Endothelial cell of umbilical vein (primary cell): ENCODE data around the gene SPAG17. TPM values are rescaled to one million over a fixed set of nuclear protein-coding genes. Genes with fewer than 3 reads are reported as not detected.

Experiments
- BruUV-seq: library from RNA; stranded (reverse); fragments of 400-500 nt; replicated peaks from 2 replicates; lab custom pipeline; 2021; lab: Mats Ljungman, UMichigan
- CTCF ChIA-PET: fragments of 300-600, 350-600 bp; sonication (Branson Sonifier 250); formaldehyde crosslinking; loops from one replicate; lab custom pipeline; 2021; ENCODE audit warnings: antibody characterized with exemption, inconsistent platforms; lab: Charles Lee
- POLR2A ChIA-PET: fragments of 300-600, 350-600 bp; sonication (Branson Sonifier 250); formaldehyde crosslinking; loops from one replicate; lab custom pipeline; 2021; ENCODE audit warnings: antibody characterized with exemption, inconsistent platforms; lab: Charles Lee
- DNase-seq: peaks from one replicate; pipeline ENCODE4 v3.0.0-alpha.2; 2011; ENCODE audit warnings: low read depth, low spot score
- FAIRE-seq: peaks from 2 replicates; lab custom pipeline; 2011; peaks lifted over from hg19 to GRCh38; lab: Jason Lieb, UNC
- H2AFZ ChIP-seq: 2 replicates; pipeline ENCODE4 v1.6.0; 2012; ENCODE audit warnings: low read depth, low read length, control low read depth, inconsistent platforms
- H3K27ac ChIP-seq: 2 replicates; pipeline ENCODE4 v1.5.1; 2011; ENCODE audit warnings: low read depth, mild to moderate bottlenecking, control low read depth, low read length, moderate library complexity; ENCODE audit not compliant: insufficient read depth
- H3K27me3 ChIP-seq, 2 experiments: 2 replicates each; pipeline versions ENCODE4 v1.6.0 to v1.6.1; 2011; ENCODE audit warnings: low read length in 2 of 2, mixed read lengths in 1 of 2; ENCODE audit not compliant: control insufficient read depth in 2 of 2, insufficient read depth in 2 of 2
- H3K36me3 ChIP-seq, 2 experiments: 2 replicates in 1 of 2; 3 replicates in 1 of 2; pipeline ENCODE4 v1.5.1; 2011; ENCODE audit warnings: low read length in 2 of 2, mild to moderate bottlenecking in 1 of 2, moderate library complexity in 1 of 2; ENCODE audit not compliant: control insufficient read depth in 2 of 2, insufficient read depth in 2 of 2; ENCODE audit errors: extremely low read depth in 1 of 2
- H3K4me1 ChIP-seq: 3 replicates; pipeline ENCODE4 v1.5.1; 2011; ENCODE audit warnings: mild to moderate bottlenecking, low read length; ENCODE audit not compliant: control insufficient read depth, insufficient read depth; ENCODE audit errors: extremely low read depth
- H3K4me2 ChIP-seq: 2 replicates; pipeline ENCODE4 v1.6.1; 2011; ENCODE audit warnings: low read length, control low read depth, mixed read lengths; ENCODE audit not compliant: insufficient read depth
- H3K4me3 ChIP-seq, 3 experiments: fragments of 200-600 bp in 1 of 3; sonication (generic), shearing (Covaris generic) in 1 of 3; replicated peaks in 1 of 3; 2 replicates each; pipeline ENCODE4 v1.5.1; 2011 to 2016; ENCODE audit warnings: control low read depth in 3 of 3, low read length in 3 of 3, mild to moderate bottlenecking in 2 of 3, inconsistent platforms in 1 of 3, low read depth in 1 of 3, moderate library complexity in 1 of 3; ENCODE audit not compliant: insufficient read depth in 1 of 3
- H3K79me2 ChIP-seq: 2 replicates; pipeline ENCODE4 v1.6.0; 2012; ENCODE audit warnings: low read length, inconsistent platforms; ENCODE audit not compliant: control insufficient read depth, insufficient read depth
- H3K9ac ChIP-seq: replicated peaks from 2 replicates; pipeline ENCODE3; 2011; ENCODE audit warnings: low read length, control low read depth; ENCODE audit not compliant: insufficient read depth; ENCODE audit errors: extremely low read depth
- H3K9me1 ChIP-seq: replicated peaks from 3 replicates; pipeline ENCODE4 v1.6.0; 2011; ENCODE audit warnings: mild to moderate bottlenecking, low read length; ENCODE audit not compliant: control insufficient read depth, insufficient read depth; ENCODE audit errors: extremely low read depth
- H3K9me3 ChIP-seq: replicated peaks from 2 replicates; pipeline ENCODE4 v1.5.1; 2012; ENCODE audit warnings: low read length, inconsistent platforms; ENCODE audit not compliant: control insufficient read depth, insufficient read depth
- H4K20me1 ChIP-seq: replicated peaks from 2 replicates; pipeline ENCODE3; 2011; ENCODE audit warnings: mild to moderate bottlenecking, low read length; ENCODE audit not compliant: control insufficient read depth, insufficient read depth; ENCODE audit errors: extremely low read depth
- EZH2 ChIP-seq: IDR thresholded peaks from 2 replicates; pipeline ENCODE4 v1.6.1; 2012; ENCODE audit warnings: borderline replicate concordance, low read depth, mild to moderate bottlenecking, moderate library complexity, low read length, inconsistent platforms; ENCODE audit not compliant: severe bottlenecking
- FOS ChIP-seq: IDR thresholded peaks from 2 replicates; pipeline ENCODE4 v1.6.1; 2011; ENCODE audit warnings: mild to moderate bottlenecking, low read length, moderate library complexity, borderline replicate concordance; ENCODE audit not compliant: insufficient read depth
- GATA2 ChIP-seq: IDR thresholded peaks from 2 replicates; pipeline ENCODE4 v1.7.0; 2011; ENCODE audit warnings: low read depth, mild to moderate bottlenecking, moderate library complexity, mixed read lengths, low read length; ENCODE audit not compliant: insufficient read length, insufficient read depth
- JUN ChIP-seq: IDR thresholded peaks from 2 replicates; pipeline ENCODE4 v1.6.1; 2011; ENCODE audit warnings: borderline replicate concordance, low read depth; ENCODE audit not compliant: insufficient read length, insufficient read depth
- MYC ChIP-seq: IDR thresholded peaks from one replicate; pipeline ENCODE4 v1.6.1; 2011; ENCODE audit warnings: mild to moderate bottlenecking, low read depth, low read length
- POLR2A ChIP-seq: IDR thresholded peaks from 2 replicates; pipeline ENCODE4 v1.6.1; 2012; ENCODE audit warnings: low read depth, mild to moderate bottlenecking, control low read depth, low read length
- POLR2AphosphoS5 ChIP-seq: IDR thresholded peaks from 2 replicates; pipeline ENCODE4 v1.6.1; 2012; ENCODE audit warnings: low read depth, mild to moderate bottlenecking, control low read depth, low read length, moderate library complexity; ENCODE audit not compliant: insufficient read depth
- dilution Hi-C: fragments of 300-500 bp; cut with MboI; formaldehyde crosslinking; loops from one replicate; pipeline ENCODE4 v1.15.0; 2019; ENCODE audit warnings: low sequenced_read_pairs; ENCODE audit not compliant: extremely low pct_ligation_motif_present
- intact Hi-C: fragments of 100-400 bp; cut with micrococcal nuclease; formaldehyde crosslinking; loops from one replicate; pipeline ENCODE4 v1.10.0; 2022
- polyA plus RNA-seq, 4 experiments: library from polyadenylated mRNA; depleted of rRNA in 3 of 4; stranded (reverse) in 3 of 4; unstranded in 1 of 4; fragments of >200 nt; gene quantifications; 2 replicates each; pipeline versions ENCODE4 v1.2.1 to v1.2.3, GENCODE V29; 2011 to 2012; ENCODE audit warnings: missing spikeins in 1 of 4
- total RNA-seq: library from RNA; stranded (reverse); gene quantifications from 2 replicates; pipeline ENCODE4 v1.2.3, GENCODE V29; 2021
- TF ChIP-seq, protein P1 (sequence below): IDR thresholded peaks from 2 replicates; pipeline ENCODE4 v1.6.1; 2011; ENCODE audit not compliant: insufficient read depth, insufficient read length
- TF ChIP-seq, protein P2 (sequence below), 2 donors: IDR thresholded peaks; 1 replicate in 1 of 2; 2 replicates in 1 of 2; pipeline ENCODE4 v1.5.1; 2011; ENCODE audit warnings: low read length in 2 of 2, mild to moderate bottlenecking in 2 of 2, moderate library complexity in 2 of 2, control low read depth in 1 of 2, inconsistent platforms in 1 of 2, low read depth in 1 of 2; ENCODE audit not compliant: insufficient read depth in 1 of 2; ENCODE audit errors: extremely low read depth in 1 of 2

Gene SPAG17
- total and polyA plus RNA-seq, 2 donors (not counting 3 experiments of a cell fraction or from before 2014, with no cell fraction given) = not detected

DNA sequence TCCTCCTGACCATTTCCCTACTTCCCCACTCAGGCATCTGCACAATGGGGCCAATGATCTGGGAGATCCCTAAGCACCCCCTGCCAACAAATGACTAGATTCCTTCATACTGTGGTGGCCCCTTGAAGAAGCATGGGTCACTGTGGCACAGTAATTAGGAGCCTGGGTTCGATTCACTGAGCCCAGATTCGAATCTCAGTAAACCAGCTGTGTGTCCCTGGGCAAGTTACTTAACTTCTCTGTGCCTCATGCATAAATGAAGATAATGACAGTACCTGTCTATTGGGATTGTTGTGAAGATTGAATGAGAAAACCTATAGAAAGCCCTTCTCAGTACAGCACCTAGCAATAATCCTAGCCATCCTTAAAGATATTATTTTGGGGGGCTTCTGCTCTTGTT lies 27.5 kb downstream of the SPAG17 start:
- H2AFZ ChIP-seq = no peak overlapping the region

More for the DNA sequence above, 27.5 kb downstream of the SPAG17 start:
- H3K9ac ChIP-seq = no peak overlapping the region
- H3K27me3 ChIP-seq = no peaks in the 10 kb centered on the region
- no peaks in the 10 kb centered on the region for H3K9me3 ChIP-seq
- TF ChIP-seq POLR2A = no peak
- TF ChIP-seq, protein P1, sequence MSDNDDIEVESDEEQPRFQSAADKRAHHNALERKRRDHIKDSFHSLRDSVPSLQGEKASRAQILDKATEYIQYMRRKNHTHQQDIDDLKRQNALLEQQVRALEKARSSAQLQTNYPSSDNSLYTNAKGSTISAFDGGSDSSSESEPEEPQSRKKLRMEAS = no peak
- no peak for TF ChIP-seq JUN
- no peak for TF ChIP-seq POLR2AphosphoS5
- no peak for TF ChIP-seq FOS
- TF ChIP-seq EZH2 = no peak
- no peak for TF ChIP-seq MYC
- TF ChIP-seq, protein P2, sequence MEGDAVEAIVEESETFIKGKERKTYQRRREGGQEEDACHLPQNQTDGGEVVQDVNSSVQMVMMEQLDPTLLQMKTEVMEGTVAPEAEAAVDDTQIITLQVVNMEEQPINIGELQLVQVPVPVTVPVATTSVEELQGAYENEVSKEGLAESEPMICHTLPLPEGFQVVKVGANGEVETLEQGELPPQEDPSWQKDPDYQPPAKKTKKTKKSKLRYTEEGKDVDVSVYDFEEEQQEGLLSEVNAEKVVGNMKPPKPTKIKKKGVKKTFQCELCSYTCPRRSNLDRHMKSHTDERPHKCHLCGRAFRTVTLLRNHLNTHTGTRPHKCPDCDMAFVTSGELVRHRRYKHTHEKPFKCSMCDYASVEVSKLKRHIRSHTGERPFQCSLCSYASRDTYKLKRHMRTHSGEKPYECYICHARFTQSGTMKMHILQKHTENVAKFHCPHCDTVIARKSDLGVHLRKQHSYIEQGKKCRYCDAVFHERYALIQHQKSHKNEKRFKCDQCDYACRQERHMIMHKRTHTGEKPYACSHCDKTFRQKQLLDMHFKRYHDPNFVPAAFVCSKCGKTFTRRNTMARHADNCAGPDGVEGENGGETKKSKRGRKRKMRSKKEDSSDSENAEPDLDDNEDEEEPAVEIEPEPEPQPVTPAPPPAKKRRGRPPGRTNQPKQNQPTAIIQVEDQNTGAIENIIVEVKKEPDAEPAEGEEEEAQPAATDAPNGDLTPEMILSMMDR (IDR thresholded peaks at IDR 0.05; ENCODE audit: extremely low read depth in 1 of 2, insufficient read depth in 1 of 2, low read depth in 1 of 2, low read length in 2 of 2) = no peak
- no peak for TF ChIP-seq GATA2
- H3K36me3 ChIP-seq = no peaks in the 10 kb centered on the region
- BruUV-seq = no TSS peak
- no peaks in the 10 kb centered on the region for H3K4me1 ChIP-seq
- H3K27ac ChIP-seq = no peak overlapping the region
- ChIA-PET CTCF (no interaction called here), POLR2A (no interaction called here)
- no peak for FAIRE-seq
- DNase-seq = no peak
- dilution Hi-C loops (no loop called here), intact Hi-C loops (no loop called here)
- no peak overlapping the region for H3K4me2 ChIP-seq
- H4K20me1 ChIP-seq = no peaks in the 10 kb centered on the region
- no peaks in the 10 kb centered on the region for H3K9me1 ChIP-seq
- no peak overlapping the region for H3K4me3 ChIP-seq
- H3K79me2 ChIP-seq = no peaks in the 10 kb centered on the region
